ENCODE data around the gene PTPRN2. TPM values are rescaled to one million over a fixed set of nuclear protein-coding genes. Genes with fewer than 3 reads are reported as not detected.

PTPRN2 gene
- total and polyA plus RNA-seq, 9 of the 15 experiments (the other 6 are each of a cell fraction or from before 2014, with no cell fraction given), result not detected

DNA sequence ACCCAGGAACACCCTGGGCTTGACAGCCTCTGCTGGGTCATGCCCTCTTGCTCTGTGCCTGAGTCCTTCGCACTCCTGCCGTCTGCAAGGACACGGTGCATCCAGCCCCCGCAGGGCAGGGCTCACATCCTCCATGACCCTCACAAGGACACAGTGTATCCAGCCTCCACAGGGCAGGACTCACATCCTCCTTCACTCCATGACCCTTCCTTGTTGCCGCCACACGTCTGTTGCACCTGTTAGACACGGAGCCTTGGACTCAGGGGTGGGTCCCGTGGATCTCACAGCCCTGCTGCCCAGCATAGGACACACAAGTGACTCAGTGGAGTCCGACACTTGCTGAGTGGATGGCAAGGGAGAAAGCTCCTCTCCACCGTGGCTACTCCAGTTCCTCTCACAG lies 750.1 kb downstream of the PTPRN2 start:
- ChIA-PET CTCF (ENCODE audit: low intra/inter-chr PET ratio) (no interaction called here), POLR2A (interaction anchor here (0.6 kb wide), 1 partner anchor 9 kb away, joined by 3 read pairs; no protein-coding TSS in a partner anchor)
- Histone ChIP-seq H3K9me1 (ENCODE audit: control insufficient read depth, insufficient read depth, low read length) (no peaks in the 10 kb centered on the region), H3K79me2 (ENCODE audit: control insufficient read depth, insufficient read depth, low read length) (no peaks in the 10 kb centered on the region), H4K20me1 (replicated peaks; ENCODE audit: control insufficient read depth, insufficient read depth, low read length) (peaks cover 4% of the 10 kb centered on the region; the same call in 1 of the 2 replicates), H3K27ac (ENCODE audit: extremely low read depth, low read depth, low read length) (no peak overlapping the region), H3K36me3 (ENCODE audit: control insufficient read depth, insufficient read depth, low read length) (no peaks in the 10 kb centered on the region), H3K9me3 (replicated peaks; ENCODE audit: control insufficient read depth, insufficient read depth, low read depth, low read length) (peaks cover 10% of the 10 kb centered on the region; the same call in 1 of the 2 replicates), H3K27me3 (ENCODE audit: control insufficient read depth in 2 of 2, insufficient read depth in 2 of 2, low read length in 2 of 2) (peaks cover 15 to 45% of the 10 kb centered on the region in 2 experiments), H3K9ac (ENCODE audit: insufficient read depth in 1 of 2, low read depth in 2 of 2, low read length in 2 of 2) (no peak overlapping the region), H3K4me1 (replicated peaks in 1 of 2; ENCODE audit: control insufficient read depth in 2 of 2, insufficient read depth in 2 of 2, low read length in 2 of 2) (0 out of 5 replicates have a peak, but pooled peaks cover 0 to 2% of the 10 kb centered on the region in 2 experiments), H3K4me2 (ENCODE audit: insufficient read depth, low read length) (no peak overlapping the region), H2AFZ (ENCODE audit: low read depth, low read length) (no peak overlapping the region), H3K4me3 (no peak overlapping the region)
- WGBS (ENCODE audit: insufficient coverage, low coverage, missing lambda C conversion rate), result 2% methylated on average over 10 of the region's 10 CpGs
- ATAC-seq (no peak), FAIRE-seq (no peak), DNase-seq (ENCODE audit: extremely low read depth in 1 of 4, low spot score in 3 of 4) (no peak)
- BruUV-seq (replicated peaks), result no TSS peak
- TF ChIP-seq ZNF3 (CRISPR knock-in tag; IDR thresholded peaks at IDR 0.05), result no peak
- no peak for TF ChIP-seq ZNF224 (CRISPR knock-in tag; IDR thresholded peaks at IDR 0.05)
- TF ChIP-seq, protein P1, sequence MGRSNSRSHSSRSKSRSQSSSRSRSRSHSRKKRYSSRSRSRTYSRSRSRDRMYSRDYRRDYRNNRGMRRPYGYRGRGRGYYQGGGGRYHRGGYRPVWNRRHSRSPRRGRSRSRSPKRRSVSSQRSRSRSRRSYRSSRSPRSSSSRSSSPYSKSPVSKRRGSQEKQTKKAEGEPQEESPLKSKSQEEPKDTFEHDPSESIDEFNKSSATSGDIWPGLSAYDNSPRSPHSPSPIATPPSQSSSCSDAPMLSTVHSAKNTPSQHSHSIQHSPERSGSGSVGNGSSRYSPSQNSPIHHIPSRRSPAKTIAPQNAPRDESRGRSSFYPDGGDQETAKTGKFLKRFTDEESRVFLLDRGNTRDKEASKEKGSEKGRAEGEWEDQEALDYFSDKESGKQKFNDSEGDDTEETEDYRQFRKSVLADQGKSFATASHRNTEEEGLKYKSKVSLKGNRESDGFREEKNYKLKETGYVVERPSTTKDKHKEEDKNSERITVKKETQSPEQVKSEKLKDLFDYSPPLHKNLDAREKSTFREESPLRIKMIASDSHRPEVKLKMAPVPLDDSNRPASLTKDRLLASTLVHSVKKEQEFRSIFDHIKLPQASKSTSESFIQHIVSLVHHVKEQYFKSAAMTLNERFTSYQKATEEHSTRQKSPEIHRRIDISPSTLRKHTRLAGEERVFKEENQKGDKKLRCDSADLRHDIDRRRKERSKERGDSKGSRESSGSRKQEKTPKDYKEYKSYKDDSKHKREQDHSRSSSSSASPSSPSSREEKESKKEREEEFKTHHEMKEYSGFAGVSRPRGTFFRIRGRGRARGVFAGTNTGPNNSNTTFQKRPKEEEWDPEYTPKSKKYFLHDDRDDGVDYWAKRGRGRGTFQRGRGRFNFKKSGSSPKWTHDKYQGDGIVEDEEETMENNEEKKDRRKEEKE (IDR thresholded peaks at IDR 0.05; ENCODE audit: borderline replicate concordance in 1 of 2, control insufficient read depth in 1 of 2, low read depth in 2 of 2, low read length in 1 of 2), result no peak
- in situ Hi-C loops (cut with MboI) (no loop called here), intact Hi-C loops (cut with micrococcal nuclease) (no loop called here)
